Keratinocyte (primary cell): ENCODE results near the gene YIPF2.

Experiments used
- CTCF ChIP-seq, 3 experiments: IDR thresholded peaks in 1 of 3; conservative IDR thresholded peaks in 1 of 3; optimal IDR thresholded peaks in 1 of 3; 2 replicates in 2 of 3; 3 replicates in 1 of 3; pipeline versions ENCODE3 to v1.5.1; 2011; ENCODE audit warnings: low read length in 3 of 3, mild to moderate bottlenecking in 3 of 3, moderate library complexity in 2 of 3, control low read depth in 1 of 3, inconsistent platforms in 1 of 3; ENCODE audit not compliant: insufficient read depth in 2 of 3; ENCODE audit errors: extremely low read depth in 1 of 3
- EZH2 ChIP-seq: IDR thresholded peaks from one replicate; pipeline ENCODE4 v1.6.1; 2012; ENCODE audit warnings: inconsistent platforms, mild to moderate bottlenecking, low read length, moderate library complexity

- no peak for TF ChIP-seq EZH2
- no peak for TF ChIP-seq CTCF (optimal IDR thresholded peaks at IDR 0.05 in 1 of 3, IDR thresholded peaks at IDR 0.05 in 1 of 3, conservative IDR thresholded peaks at IDR 0.05 in 1 of 3; ENCODE audit: extremely low read depth in 1 of 3, insufficient read depth in 2 of 3, low read length in 3 of 3)
These were observed 8.2 kb downstream of the YIPF2 start for GRCh38 chr19:10920288-10920655.
